Measurements from ENCODE around the gene PSMD11. TPM values are rescaled to one million over a fixed set of nuclear protein-coding genes. Genes with fewer than 3 reads are reported as not detected.

PSMD11 gene
- total and polyA plus RNA-seq, 4 donors = 47.8 to 87.9 (median 67.6) TPM

DNA sequence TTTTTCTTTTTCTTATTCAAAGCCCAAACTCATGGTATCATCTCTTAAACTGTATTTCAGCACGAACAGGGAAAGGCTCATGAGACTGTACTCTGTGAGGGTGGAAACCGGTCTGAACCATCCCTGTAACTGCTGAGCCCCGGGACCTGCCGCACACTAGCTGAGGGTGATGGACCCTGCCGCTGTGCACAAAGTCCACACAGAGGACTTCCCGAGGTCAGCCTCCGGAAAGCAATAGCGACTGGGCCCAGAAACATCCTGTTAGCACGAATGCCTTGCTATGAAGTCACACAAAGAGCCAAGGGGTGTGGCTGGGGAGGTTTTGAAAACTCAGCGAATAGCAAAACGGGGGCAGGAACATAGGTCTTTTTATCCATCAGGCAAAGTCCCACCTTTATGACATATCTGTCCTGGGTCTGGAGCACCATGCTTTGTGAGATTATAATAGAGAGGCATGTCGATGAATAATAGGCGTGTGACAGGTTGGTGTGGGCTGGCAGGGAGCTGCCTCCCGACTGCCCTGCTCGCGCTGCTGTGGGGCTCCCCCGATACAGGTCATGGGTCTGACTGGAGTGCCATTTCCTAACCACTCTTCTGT lies 75.9 kb downstream of the PSMD11 start:
- Histone ChIP-seq H3K4me3 (no peak overlapping the region), H3K27me3 (ENCODE audit: control insufficient read depth in 3 of 3, insufficient read depth in 3 of 3, low read length in 2 of 3) (no peaks in the 10 kb centered on the region), H3K4me1 (ENCODE audit: control insufficient read depth in 5 of 5, insufficient read depth in 5 of 5, low read length in 5 of 5) (peaks cover 0 to 14% (median 5%) of the 10 kb centered on the region in 5 donors), H3K9me3 (ENCODE audit: control insufficient read depth in 4 of 4, insufficient read depth in 3 of 4, low read length in 3 of 4) (no peaks in the 10 kb centered on the region), H3K36me3 (ENCODE audit: control insufficient read depth in 4 of 4, insufficient read depth in 4 of 4, low read length in 4 of 4) (no peaks in the 10 kb centered on the region), H3K9ac (ENCODE audit: insufficient read depth in 1 of 2, low read length in 2 of 2) (no peak overlapping the region), H3K27ac (ENCODE audit: low read depth in 1 of 2, low read length in 1 of 2) (no peak overlapping the region)
- DNase-seq (peak; percentile 49 to 78 (median 69)), ATAC-seq (ENCODE audit: insufficient read depth, low FRiP score) (no peak)
- WGBS, 2 donors = 34 to 40% methylated on average over 17 of the region's 17 CpGs
- TF ChIP-seq, protein P1, sequence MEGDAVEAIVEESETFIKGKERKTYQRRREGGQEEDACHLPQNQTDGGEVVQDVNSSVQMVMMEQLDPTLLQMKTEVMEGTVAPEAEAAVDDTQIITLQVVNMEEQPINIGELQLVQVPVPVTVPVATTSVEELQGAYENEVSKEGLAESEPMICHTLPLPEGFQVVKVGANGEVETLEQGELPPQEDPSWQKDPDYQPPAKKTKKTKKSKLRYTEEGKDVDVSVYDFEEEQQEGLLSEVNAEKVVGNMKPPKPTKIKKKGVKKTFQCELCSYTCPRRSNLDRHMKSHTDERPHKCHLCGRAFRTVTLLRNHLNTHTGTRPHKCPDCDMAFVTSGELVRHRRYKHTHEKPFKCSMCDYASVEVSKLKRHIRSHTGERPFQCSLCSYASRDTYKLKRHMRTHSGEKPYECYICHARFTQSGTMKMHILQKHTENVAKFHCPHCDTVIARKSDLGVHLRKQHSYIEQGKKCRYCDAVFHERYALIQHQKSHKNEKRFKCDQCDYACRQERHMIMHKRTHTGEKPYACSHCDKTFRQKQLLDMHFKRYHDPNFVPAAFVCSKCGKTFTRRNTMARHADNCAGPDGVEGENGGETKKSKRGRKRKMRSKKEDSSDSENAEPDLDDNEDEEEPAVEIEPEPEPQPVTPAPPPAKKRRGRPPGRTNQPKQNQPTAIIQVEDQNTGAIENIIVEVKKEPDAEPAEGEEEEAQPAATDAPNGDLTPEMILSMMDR (IDR thresholded peaks at IDR 0.05; ENCODE audit: control extremely low read depth, extremely low read depth) = no peak

DNA sequence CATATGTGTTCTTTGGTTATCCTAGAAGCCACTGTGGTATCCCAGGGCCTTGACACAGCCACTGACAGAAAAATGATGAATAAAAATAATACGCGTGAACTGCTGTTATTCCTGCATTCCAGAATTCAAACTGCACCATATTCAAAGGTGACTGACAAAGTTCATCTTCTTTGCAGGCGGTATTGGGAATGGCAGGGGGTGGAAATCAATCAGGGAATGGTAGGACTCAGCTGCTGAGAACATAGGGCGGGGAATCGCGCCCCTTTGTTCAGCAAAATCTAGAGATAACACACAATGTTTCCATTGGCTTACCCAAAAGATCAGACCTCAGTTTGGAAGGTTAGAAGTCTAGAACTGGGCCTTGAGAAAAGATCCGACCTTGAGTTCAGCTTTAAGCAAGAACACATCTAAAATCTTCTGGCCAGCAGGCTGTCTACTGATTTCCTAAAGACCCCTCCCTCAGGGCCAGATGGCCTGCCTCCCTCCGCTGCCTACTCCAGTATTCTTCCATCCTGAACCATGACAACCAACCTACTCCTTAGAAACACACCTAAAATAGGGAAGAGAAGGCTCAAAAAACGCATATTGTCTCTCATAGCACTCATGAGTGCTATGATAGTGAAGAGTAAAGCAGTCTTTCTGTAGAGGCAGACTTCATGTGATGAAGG lies 76.6 kb downstream of the PSMD11 start:
- Histone ChIP-seq H3K4me3 (no peak overlapping the region), H3K4me1 (ENCODE audit: control insufficient read depth in 5 of 5, insufficient read depth in 5 of 5, low read length in 5 of 5) (peaks cover 0 to 14% (median 5%) of the 10 kb centered on the region in 5 donors), H3K9me3 (ENCODE audit: control insufficient read depth in 4 of 4, insufficient read depth in 3 of 4, low read length in 3 of 4) (no peaks in the 10 kb centered on the region), H3K36me3 (ENCODE audit: control insufficient read depth in 4 of 4, insufficient read depth in 4 of 4, low read length in 4 of 4) (no peaks in the 10 kb centered on the region), H3K9ac (ENCODE audit: insufficient read depth in 1 of 2, low read length in 2 of 2) (no peak overlapping the region), H3K27ac (ENCODE audit: low read depth in 1 of 2, low read length in 1 of 2) (no peak overlapping the region), H3K27me3 (ENCODE audit: control insufficient read depth in 3 of 3, insufficient read depth in 3 of 3, low read length in 2 of 3) (no peaks in the 10 kb centered on the region)
- TF ChIP-seq, protein P1 (IDR thresholded peaks at IDR 0.05; ENCODE audit: control extremely low read depth, extremely low read depth) = no peak
- ATAC-seq (ENCODE audit: insufficient read depth, low FRiP score) = no peak
- WGBS, 2 donors = 95 to 98% methylated on average over 9 of the region's 9 CpGs
- DNase-seq = no peak

DNA sequence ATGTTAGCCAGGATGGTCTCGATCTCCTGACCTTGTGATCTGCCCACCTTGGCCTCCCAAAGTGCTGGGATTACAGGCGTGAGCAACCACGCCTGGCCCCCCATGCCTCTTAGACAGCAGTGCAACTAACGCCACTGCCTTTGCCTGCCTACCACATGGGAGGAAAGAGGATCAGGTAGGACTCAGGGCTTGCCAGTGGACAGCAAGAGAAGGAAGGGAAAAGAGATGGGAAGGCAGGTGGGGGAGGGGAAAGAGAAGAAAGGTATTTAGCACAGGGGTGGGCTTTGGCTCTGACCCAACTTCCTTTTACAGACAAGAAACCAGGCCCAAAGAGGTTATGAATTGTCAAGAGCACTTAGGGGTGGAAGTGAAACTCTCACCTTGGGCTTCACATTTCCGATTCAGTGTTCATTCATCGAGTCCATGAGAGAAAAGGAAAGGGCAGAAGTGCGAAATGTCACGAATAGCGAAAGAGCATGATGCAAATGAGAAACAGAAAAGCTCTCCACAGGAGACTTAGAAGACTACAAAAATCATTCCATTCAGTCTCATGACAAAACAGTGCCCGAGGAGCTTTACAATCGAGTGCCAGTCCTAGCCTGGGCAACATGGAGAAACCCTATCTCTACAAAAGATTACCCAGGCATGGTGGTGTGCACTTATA lies 78.8 kb downstream of the PSMD11 start:
- Histone ChIP-seq H3K9ac (ENCODE audit: insufficient read depth in 1 of 2, low read length in 2 of 2) (no peak overlapping the region), H3K4me3 (no peak overlapping the region), H3K36me3 (ENCODE audit: control insufficient read depth in 4 of 4, insufficient read depth in 4 of 4, low read length in 4 of 4) (peaks cover 0 to 2% (median 0%) of the 10 kb centered on the region in 4 donors), H3K4me1 (ENCODE audit: control insufficient read depth in 5 of 5, insufficient read depth in 5 of 5, low read length in 5 of 5) (peaks cover 0 to 14% (median 5%) of the 10 kb centered on the region in 5 donors), H3K9me3 (ENCODE audit: control insufficient read depth in 4 of 4, insufficient read depth in 3 of 4, low read length in 3 of 4) (no peaks in the 10 kb centered on the region), H3K27ac (ENCODE audit: low read depth in 1 of 2, low read length in 1 of 2) (no peak overlapping the region), H3K27me3 (ENCODE audit: control insufficient read depth in 3 of 3, insufficient read depth in 3 of 3, low read length in 2 of 3) (no peaks in the 10 kb centered on the region)
- peak in 1 of 3 donors; percentile 55 for DNase-seq
- ATAC-seq (ENCODE audit: insufficient read depth, low FRiP score) = no peak
- TF ChIP-seq, protein P1 (IDR thresholded peaks at IDR 0.05; ENCODE audit: control extremely low read depth, extremely low read depth) = no peak
- WGBS, 2 donors = 78 to 88% methylated on average over 11 of the region's 11 CpGs

Measured in lung (tissue), 12 donors.